NK-92 treated with Interleukin-12 subunit alpha and Interleukin-12 subunit beta, amount 100 ng/mL, for 24 hours (cell line): ENCODE results near the gene XG.
"Not testable (repeated sequence)": the region's sequence is repeated elsewhere in the genome, so short reads cannot be mapped to it uniquely, and the experiment has no call there.

Experiments
- DNase-seq: peaks from one replicate; lab custom pipeline; 2025; lab: John Stamatoyannopoulos, UW

XG gene

DNA sequence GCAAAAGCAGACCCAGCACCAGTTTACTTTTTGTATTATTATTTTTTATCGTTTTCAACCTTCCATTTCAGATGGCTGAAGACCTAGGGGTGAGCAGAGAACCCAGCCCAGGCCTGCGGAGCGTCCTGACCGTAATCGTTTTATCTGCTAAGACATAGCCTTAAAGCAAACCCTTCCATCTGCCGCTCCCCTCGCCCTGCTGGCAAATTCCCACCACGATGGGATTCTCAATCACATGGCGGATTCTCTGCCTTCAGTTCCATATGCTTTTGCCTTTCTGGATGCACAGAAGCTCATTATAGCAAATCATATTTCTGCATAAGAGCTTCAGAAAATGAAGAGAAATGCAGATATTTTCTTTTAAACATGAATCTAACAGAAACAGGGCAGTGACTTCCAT lies 18.6 kb upstream of the XG start:
- no peak for DNase-seq

DNA sequence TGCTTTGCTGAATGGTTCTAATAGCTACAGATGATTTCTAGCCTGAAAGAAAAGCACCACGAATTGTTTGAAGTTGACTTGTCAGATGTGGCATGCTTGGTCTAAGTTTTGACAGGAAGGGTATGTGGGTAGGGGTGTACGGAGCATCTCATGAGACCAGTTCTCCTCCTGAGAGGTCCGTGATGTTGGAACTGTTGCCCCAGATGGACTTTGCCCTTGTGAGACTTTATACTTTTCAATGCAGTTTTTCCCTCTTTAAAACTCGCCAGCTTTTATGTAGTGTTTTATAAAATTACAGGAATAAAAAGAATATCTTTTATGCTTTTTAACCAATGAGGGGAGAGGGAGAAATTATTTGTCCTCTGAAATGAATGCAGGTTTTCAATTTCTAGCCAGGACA lies 16.6 kb upstream of the XG start:
- no peak for DNase-seq

DNA sequence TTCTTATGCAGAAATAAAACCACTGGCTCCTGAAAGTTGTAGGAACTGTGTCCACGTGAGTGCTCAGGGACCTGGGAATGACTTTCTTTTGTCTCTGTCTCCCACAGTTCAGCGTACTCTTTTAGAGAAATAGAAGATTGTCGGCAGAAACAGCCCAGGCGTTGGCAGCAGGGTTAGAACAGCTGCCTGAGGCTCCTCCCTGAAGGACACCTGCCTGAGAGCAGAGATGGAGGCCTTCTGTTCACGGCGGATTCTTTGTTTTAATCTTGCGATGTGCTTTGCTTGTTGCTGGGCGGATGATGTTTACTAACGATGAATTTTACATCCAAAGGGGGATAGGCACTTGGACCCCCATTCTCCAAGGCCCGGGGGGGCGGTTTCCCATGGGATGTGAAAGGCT lies 11.2 kb upstream of the XG start:
- no peak for DNase-seq

DNA sequence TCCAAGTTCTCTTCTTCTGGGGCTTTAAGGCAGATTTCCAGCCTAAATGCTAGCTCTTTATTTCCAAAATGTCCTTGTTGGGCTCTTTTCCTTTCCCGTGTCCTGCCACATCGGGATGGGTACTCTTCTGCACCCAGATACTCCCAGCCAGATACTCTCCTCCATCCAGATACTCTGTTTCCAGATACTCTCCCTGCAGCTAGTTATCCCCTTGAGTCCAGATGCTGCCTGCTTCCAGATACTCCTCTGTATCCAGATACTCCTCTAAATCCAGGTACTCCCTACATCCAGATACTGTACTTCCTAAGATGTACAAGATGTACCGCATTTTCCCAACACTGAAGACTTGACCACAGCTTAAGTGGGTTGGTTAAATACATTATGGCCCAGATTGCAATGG lies 10.5 kb upstream of the XG start:
- no peak for DNase-seq

DNA sequence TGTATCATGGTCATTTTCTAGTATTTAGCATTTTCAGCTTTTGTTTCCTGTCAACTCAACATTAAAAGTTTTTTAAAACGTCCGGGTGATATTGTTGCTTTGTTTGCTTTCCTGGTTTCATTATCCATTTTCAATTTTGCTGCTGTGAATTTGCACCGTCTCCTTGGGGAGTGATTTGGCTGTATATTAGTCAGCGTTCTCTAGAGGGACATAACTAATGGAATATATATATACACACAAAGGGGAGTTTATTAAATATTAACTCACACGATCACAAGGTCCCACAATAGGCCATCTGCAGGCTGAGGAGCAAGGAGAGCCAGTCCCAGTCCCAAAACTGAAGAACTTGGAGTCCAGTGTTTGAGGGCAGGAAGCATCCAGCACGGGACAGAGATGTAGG lies 5.6 kb upstream of the XG start:
- not testable (repeated sequence) for DNase-seq

DNA sequence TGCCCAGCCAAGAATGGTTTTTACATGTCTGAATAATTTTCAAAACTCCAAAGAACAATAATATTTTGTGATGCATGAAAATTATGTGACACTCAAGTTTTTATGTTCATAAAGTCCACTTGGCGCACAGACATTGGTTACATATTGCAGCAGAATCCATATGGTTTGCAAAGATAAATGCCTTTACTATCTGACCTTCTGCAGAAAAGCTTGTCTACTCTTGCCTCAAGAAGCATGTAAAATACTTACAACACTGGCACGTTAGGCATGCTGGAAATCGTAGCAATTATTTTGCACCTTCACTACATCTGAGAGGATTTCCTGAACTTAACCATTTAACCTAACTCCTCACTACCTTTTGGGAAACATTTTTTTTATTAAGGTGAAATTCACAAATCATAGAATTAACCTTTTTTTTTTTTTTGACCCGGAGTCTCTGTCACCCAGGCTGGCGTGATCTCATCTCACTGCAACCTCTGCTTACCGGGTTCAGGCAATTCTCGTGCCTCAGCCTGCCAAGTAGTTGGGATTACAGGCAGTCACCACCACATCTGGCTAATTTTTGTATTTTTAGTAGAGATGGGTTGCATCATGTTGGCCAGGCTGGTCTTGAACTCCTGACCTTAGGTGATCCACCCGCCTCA lies 3.5 kb upstream of the XG start:
- no peak for DNase-seq

DNA sequence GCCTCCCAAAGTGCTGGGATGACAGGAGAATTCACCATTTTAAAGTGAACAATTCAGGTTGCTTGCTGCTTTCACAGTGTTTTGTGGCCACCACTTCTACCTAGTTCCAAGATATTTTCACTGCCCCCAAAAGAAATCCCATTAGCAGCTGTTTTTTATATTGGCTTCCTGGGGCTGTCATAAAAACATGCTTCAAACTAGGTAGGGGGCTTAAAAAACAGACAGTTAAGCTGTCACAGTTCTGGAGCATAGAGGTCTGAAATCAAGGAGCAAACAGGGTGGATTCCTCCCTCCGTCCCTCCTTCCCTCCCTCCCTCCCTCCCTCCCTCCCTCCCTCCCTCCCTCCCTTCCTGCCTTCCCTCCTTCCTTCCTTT lies 3.0 kb upstream of the XG start:
- DNase-seq, result no peak

DNA sequence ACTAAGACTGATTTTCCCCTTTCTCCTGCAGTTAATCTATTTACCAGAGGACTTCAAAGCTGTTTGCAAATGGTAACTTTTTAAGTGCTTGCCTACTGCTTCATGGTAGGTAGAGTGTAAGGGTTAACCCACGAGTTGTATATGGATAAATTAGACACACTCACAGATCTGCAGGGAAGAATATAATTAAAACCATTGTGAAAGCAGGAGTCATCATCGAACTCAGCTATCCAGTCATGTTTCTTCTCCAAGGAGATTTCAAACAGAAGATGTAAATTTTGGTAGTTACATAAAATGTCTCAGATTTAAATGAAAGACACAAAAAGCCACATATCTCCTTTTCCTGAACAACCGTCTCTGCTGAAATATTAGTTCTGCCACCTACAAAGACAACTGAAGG lies 549 bp upstream of the XG start:
- DNase-seq, result no peak

DNA sequence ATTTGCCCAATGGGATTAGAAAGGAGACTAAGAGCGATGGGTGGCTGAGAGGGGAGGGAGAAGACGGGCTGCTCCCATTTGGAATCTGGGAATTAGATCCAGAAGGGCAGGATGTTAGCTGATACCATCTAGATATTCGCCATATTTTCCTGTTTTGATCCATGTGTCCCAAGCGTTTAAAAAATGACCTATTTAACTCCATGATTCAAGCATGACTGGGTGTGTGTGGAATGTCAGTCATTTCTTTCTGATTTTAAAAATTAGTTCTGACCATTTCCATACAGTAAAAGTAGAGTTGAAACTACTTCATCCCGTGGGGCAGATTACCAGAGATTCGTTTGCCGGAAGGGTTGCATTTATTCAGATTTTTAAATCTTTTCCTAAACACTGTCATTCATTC lies 601 bp downstream of the XG start:
- DNase-seq, result not testable (repeated sequence)

DNA sequence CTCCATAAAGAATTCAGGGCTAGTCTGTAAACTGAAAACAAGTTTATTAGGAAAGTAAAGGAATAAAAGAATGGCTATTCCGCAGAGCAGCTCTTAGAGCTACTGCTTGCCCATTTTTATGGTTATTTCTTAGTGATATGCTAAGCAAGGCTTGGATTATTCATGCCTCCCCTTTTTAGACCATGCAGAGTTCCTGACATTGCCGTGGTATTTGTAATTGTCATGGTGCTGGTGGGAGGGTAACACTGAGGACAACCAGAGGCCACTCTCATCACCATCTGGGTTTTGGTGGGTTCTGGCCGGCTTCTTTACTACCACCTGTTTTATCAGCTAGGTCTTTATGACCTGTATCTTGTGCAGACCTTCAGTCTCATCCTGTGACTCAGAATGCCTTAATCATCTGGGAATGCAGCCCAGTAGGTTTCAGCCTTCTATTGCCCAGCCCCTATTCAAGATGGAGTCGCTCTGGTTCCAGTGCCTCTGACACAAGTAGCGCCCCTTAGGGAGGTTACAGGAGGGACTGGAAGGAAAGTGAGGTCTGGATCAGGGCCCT lies 3.4 kb downstream of the XG start:
- not testable (repeated sequence) for DNase-seq

DNA sequence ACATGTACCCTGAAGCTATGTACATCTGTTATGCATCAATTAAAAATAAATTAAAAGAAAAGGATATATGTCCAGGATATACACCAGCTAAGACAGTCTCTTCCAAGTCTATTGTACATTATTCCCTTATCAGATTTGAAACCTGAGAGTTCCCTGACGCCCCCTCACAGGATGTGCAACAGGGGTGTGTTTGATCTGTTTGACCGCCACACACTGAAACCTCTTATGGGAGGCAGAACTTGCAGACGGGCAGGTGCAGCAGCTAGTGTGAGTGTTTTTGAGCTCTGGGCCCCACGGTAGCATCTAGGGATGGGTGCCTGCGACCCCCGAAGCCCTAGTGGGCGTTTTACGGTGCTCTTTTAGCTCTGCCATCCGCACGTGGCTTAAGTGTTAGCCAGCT lies 4.7 kb downstream of the XG start:
- DNase-seq, result no peak

DNA sequence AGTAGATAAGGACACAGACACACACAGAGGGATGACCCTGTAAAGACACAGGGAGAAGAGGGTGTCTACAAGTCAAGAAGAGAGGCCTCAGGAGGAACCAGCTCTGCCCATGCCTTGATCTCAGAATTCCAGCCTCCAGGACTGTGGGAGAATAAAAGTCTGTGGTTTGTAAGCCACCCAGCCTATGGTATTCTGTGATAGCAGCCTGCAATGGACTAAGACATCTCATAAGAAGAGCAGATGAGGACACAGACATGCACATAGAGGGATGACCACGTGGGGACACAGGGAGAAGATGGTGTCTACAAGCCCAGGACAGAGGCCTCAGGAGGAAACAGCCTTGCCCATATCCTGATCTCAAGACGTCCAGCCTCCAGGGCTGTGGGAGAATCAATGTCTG lies 9.4 kb downstream of the XG start:
- DNase-seq, result no peak

DNA sequence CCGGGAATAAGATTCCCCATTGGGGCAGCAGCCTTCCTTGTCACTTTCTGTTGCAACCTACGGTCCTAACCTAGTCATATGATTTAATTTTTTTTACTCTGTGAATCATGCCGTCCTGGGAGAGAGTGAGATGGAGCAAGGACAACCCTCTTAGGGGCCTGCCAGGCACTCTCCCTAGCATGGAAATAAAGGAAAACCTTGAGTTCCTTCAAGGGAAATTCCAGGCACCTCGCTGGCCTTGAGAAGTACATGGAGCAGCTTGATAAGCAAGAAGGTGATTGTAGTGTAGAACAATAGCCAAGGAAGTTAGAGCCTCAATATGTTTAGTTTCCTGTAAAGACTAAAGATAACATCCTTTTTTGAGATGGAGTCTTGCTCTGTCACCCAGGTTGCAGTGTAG lies 10.8 kb downstream of the XG start:
- not testable (repeated sequence) for DNase-seq

DNA sequence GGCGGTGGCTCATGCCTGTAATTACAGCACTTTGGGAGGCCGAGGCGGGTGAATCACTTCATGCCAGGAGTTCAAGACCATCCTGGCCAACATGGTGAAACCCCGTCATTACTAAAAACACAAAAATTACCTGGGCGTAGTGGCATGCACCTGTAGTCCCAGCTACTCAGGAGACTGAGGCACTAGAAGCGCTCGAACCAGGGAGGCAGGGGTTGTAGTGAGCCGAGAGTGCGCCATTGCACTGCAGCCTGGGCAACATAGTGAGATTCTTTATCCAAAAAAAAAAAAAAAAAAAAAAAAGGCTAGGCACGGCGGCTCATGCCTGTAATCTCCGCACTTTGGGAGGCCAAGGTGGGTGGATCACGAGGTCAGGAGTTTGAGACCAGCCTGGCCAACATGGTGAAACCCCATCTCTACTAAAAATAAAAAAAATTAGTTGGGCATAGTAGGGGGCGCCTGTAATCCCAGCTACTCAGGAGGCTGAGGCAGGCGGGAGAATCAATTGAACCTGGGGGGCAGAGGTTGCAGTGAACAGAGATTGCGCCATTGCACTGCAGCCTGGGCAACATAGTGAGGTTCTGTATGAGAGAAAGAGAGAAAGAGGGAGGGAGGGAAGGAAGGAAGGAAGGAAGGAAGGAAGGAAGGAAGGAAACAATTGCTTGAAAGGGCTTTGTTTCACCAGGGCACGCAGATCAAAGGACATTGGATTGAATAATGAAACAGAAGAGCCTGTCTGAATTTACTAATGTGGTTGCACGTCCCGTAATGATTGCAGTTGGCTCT lies 13.1 kb downstream of the XG start:
- not testable (repeated sequence) for DNase-seq

DNA sequence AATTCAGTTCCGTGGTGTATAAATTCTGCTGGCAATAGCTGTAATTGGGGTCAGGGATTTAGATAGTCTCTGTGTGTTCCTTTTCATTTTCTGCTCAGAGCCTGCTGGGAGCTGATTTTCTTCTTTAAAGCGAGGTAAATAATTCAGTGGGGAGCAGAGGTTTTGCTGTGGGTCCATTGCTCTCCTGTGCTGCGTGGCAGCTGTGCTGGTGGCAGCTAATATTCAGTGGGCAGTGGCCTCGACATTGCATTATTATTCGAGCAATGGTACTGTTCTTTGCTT lies 13.7 kb downstream of the XG start:
- no peak for DNase-seq

DNA sequence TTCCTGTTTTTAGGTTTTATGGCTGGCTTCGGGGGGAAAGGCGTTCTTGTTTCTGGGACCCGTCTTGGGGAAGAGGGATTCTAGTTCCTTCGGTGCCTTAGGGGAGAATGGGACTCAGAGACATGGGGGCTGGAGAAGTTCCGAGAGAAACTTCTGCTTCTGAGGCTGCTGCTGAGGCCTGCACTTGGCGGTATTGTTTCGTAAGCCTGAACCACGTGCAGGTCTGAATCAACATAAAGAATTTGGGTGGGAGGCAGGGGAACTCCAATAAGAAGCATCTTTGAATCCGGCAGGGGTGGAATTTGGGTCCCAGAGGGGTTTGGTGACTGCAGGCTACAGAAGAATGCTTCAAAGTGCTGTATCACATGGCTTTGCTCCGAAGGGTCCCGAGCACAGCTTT lies 15.1 kb downstream of the XG start:
- no peak for DNase-seq

DNA sequence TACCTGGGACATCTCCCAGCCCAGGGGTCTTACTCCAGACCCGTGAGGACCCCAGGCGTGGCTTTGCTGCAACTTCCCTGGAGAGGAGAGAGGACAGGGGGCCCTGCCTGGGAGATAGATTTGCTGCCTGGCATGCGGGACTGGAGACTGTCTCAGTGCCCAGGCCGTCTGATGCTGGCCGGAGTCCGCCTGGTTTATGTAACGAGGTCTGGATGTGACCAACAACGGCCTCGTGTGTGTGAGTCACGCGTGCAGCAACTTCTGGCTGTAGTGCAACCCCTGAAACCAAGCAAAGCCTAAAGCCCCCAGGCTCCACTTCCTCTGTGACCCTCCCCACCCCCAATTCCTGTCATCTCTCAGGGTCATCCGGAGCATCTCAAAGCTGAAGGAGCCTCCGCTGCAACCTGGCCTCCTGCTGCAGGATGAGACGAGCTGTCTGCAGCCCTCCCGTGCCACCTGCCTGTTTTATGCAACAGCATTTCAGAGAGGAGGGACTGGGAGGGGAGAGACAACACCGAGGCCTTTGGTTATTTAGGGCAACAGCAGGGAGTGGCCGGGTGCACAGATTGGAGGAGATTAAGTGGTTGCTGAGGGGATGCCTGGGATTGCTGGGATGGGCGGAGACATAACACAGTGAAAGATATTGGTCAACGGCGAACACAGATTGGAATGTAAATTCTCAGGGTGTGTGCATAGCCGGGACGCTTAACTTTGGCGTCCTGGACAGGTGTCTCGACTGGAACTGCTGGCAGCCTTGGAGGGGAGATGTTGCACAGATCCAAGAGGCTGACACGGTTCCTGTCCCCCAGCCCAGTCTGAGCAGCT lies 16.0 kb downstream of the XG start:
- DNase-seq, result no peak

DNA sequence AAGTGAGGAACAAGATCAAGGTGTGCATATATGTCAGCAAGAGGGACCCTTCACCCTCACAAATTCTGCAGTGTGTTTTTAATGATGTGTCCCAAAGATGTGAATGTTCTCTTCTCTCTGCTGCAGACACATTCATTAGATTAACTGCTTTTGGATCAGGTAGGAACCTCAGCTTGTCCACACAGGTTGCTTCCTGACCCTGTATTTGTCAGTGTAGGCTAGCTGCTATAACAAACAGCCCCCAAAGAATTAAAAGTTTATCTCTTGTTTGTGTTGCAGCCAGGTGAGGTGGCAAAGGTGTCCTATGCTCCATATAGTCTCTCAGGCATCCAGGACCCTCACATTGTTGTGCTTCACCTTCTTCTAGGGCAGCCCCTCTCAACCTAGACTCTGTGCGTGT lies 17.8 kb downstream of the XG start:
- no peak for DNase-seq

DNA sequence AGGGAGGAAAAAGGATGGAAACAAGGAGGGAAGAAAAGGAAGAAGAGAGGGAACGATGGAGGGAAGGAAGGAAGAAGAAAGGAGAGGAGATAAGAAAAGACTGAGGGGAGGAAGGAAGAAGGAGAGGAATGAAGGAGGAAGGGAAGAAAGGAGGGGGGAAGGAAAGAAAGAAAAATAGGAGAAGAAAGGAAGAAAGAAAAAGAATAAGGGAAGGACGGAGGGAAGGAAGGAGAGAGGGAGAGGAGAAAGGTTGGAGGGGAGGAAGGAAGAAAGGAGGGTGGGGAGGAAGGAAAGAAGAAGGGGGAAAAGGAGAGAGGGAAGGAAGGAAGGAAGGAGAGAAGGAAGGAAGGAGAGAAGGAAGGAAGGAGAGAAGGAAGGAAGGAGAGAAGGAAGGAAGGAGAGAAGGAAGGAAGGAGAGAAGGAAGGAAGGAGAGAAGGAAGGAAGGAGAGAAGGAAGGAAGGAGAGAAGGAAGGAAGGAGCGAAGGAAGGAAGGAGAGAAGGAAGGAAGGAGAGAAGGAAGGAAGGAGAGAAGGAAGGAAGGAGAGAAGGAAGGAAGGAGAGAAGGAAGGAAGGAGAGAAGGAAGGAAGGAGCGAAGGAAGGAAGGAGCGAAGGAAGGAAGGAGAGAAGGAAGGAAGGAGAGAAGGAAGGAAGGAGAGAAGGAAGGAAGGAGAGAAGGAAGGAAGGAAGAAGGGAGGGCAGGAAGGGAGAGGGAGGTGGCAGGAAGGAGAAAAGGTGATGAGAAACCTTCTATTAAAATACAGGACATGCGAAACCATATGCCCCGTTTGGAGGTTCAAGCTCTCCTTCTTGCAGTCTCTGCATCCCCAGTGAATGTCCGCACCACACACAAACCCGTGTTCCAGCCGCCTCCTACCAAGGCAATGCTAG lies 21.6 kb downstream of the XG start:
- not testable (repeated sequence) for DNase-seq

DNA sequence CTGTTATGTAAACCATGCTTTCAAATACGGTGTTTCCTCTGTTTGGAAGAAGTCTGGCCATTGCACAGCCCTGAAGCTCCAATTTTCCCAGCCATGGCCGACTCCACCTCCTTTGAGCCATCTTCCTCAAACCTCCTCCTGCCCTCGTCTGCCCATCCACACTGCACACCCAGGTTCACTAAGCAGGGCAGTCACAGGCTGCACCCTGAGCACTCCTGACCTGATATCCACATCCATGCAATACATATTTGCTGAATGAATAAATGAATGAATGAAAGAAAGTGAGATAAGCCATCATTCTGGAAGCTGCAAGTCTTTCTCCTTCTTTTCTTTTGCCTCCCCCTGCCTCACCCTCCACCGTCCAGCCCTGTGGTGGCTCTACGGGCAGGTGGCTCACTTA lies 22.2 kb downstream of the XG start:
- DNase-seq, result no peak

DNA sequence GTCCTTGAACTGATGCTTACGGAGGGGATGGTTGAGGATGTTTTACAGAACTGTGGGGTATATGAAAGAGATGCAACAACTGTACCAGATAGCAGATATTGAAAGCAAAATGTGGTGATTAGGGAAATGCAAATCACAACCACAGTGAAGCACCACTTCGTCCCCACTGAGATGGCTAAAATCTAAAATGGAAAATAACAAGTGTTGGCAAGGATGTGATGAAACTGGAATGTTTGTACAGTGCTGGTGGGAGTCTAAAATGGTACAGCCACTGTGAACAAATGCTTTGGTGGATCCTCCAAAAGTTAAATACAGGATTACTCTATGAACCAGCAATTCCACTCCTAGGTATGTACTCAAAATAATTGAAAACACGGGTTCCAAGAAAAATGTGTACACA lies 22.9 kb downstream of the XG start:
- no peak for DNase-seq
